Inferior parietal cortex (tissue), 1 donor: ENCODE data around the gene LGR6.

ENCODE experiments used
- DNase-seq: peaks from one replicate; pipeline ENCODE4 v3.0.0-alpha.2; 2016; ENCODE audit errors: extremely low spot score

Gene LGR6

GRCh38 chr1:202199040-202199889, 5.7 kb downstream of the LGR6 start:
- DNase-seq = no peak

GRCh38 chr1:202200112-202200548, 6.5 kb downstream of the LGR6 start:
- DNase-seq = no peak

DNA sequence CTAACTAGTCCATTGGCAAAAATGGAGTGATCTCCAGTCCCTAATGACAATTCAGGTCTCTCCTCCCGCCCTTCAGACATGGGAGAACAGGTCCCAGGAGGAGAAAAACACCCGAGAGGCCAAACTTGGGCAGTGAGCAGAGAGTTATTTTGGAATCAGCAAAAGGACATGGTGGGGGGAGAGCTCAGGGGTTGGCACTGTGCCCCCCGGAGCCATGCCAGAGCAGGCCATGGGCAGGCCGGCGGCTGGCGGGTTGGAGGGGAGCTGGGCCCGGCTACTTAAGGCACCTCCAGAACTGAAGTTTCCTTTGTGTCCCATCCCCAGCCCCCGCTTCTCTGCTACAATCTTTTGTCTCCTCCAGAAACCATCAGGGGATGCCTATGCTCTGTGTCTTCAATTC, 7.1 kb downstream of the LGR6 start:
- no peak for DNase-seq

DNA sequence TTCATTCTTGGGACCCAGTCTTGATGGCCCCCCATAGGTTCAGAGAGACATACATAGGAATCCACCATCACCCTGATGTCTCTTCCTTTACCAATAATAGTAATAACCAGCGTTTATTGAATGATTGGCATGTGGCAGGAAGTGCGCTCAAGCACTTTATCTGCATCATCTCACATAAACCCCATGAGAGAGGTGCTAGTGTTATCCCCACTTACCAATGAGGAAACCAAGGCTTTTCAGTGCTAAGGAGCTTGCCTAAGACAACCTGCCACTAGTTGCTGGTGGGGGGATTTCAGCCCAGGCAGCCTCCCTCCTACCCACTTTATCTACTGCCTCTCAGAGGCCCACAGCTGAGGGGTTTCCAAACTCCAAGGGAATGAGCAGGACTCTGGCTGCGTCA, 7.7 kb downstream of the LGR6 start:
- no peak for DNase-seq

DNA sequence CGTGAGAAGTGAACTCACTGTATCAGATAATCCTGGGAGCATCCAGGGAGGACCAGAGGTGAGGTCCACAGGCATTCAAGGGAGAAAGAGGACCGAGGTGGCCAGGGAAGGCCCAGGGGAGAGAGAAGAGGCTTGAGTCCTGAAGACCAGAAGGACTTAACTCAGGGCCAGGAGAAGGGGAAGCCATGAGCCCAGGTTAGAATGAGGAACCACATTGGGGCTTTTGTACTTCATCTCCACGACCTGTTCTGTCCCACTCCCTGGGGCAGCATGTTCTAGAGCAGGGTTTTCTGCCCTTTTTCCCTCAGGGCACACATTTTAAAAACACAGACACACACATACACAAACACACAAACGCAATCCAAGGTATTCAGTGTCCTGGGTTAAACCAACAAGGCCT, 8.4 kb downstream of the LGR6 start:
- DNase-seq = no peak

- DNase-seq = no peak
These were observed 9.0 kb downstream of the LGR6 start for GRCh38 chr1:202202500-202203168.

GRCh38 chr1:202203238-202204039, 9.8 kb downstream of the LGR6 start:
- DNase-seq = no peak

- no peak for DNase-seq
These were observed 10.5 kb downstream of the LGR6 start for GRCh38 chr1:202204065-202204464.

- no peak for DNase-seq
These were observed 12.1 kb downstream of the LGR6 start for GRCh38 chr1:202205523-202206190.

- DNase-seq = no peak
These were observed 13.7 kb downstream of the LGR6 start for GRCh38 chr1:202207292-202207691.

DNA sequence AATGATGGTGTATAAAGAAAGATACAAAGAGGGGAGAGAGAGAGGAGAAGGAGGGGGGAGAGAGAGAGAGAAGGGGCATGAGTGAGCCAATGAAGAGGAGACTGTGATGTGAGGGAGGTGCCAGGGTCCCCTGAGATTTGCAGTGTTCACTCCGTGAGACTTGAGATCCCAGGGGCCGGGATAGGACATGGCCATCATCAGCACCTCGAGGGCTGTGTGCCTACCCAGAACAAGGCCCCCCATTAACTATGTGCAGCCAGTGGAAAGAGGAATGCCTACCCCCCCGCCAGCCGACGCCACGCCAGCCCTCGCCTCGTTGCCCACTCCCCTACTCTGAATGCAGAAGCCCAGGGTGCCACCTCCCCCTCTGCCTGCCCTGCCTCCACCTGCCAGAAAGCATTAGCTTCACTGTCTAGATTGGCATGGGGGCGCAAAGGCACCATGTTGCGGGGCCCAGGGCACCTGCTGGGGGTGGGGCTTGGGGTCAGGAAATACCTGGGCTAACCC, 14.8 kb downstream of the LGR6 start:
- DNase-seq = no peak

GRCh38 chr1:202210385-202210784, 16.8 kb downstream of the LGR6 start:
- DNase-seq = no peak

DNA sequence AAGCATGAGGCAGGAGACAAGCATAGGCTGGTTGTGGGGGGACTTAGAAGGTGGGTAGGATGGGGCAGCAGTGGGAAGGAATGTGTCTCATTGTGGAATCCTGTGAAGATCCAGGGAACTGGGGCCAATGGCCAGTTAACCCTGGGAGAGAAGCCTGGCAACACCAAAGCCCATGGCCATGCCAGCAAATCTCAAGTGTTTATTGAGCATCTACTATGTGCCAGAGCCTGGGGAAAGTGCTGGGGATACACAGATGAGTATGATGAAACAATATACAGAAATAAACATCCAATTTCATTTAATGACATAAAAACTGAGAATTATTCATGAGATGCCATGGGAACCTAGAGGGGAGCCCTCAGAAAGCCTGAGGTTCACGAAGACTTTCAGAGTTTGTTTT, 17.4 kb downstream of the LGR6 start:
- no peak for DNase-seq

GRCh38 chr1:202212787-202213186, 19.2 kb downstream of the LGR6 start:
- DNase-seq = no peak

- no peak for DNase-seq
These were observed 19.9 kb downstream of the LGR6 start for GRCh38 chr1:202213361-202214088.

GRCh38 chr1:202214089-202214843, 20.7 kb downstream of the LGR6 start:
- no peak for DNase-seq

DNA sequence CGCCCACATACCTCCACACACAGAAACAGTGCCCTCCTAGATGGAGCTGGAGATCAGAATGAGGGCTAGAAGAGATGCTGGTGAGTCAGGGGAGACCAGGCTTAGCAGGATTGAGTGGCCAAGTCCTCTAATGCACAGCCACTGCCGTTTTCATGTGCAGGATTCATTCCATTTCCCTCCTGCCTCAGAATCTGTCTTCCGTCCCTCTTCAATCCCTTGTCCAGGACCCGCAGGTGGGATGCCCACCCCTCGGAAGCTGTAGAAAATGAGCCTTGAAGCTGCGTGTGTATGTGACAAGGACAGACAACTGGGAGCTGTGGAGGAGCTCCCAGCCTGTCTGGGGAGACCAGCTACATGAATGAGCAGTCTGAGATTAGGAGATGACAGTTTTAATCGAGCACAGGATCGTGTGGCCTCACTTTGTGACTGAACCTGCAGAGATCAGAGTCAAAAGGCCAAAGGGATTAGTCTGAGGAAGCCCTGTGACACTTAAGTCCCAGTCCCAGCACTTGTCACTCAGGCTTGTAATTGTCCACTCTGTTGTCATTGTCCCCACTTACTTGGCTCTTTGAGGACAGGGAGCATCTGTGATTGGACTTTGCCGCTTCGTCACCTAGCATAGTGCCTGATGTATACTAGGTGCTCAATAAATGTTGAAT, 22.0 kb downstream of the LGR6 start:
- DNase-seq = no peak

- no peak for DNase-seq
These were observed 23.1 kb downstream of the LGR6 start for GRCh38 chr1:202216691-202217090.

- no peak for DNase-seq
These were observed 23.9 kb downstream of the LGR6 start for GRCh38 chr1:202217516-202217915.

- DNase-seq = no peak
These were observed 24.4 kb downstream of the LGR6 start for GRCh38 chr1:202217951-202218350.
